OCI-LY3 (cell line): ENCODE results near the gene WDR70.
"Not testable (repeated sequence)": the region's sequence is repeated elsewhere in the genome, so short reads cannot be mapped to it uniquely, and the experiment has no call there.

ENCODE experiments used
- H2AFZ ChIP-seq: fragments of 200-600, 300-600 bp; shearing (Covaris generic); 2 replicates; pipeline ENCODE4 v1.6.0; 2014; ENCODE audit warnings: antibody characterized with exemption, low read depth, low read length
- H3K27ac ChIP-seq: fragments of 200-600, 300-600 bp; sonication (generic); 2 replicates; pipeline ENCODE4 v1.5.1; 2014; ENCODE audit warnings: mild to moderate bottlenecking, low read length, moderate library complexity, mixed read lengths
- H3K27me3 ChIP-seq: fragments of 200-600, 300-600 bp; sonication (generic); 2 replicates; pipeline ENCODE4 v1.6.1; 2014; ENCODE audit warnings: low read depth, low read length, mixed read lengths
- H3K36me3 ChIP-seq: fragments of 200-600, 300-600 bp; sonication (generic); replicated peaks from 2 replicates; pipeline ENCODE3; 2014; ENCODE audit warnings: low read depth, low read length, mixed read lengths
- H3K4me1 ChIP-seq: fragments of 300-600, 200-600 bp; sonication (generic); 2 replicates; pipeline ENCODE4 v1.6.1; 2014; ENCODE audit warnings: low read length, mixed read lengths
- H3K4me2 ChIP-seq: fragments of 200-600, 300-600 bp; sonication (generic); 2 replicates; pipeline ENCODE4 v1.6.1; 2014; ENCODE audit warnings: low read length, mixed read lengths
- H3K4me3 ChIP-seq: fragments of 300-600, 200-600 bp; sonication (generic); 2 replicates; pipeline ENCODE4 v1.5.1; 2014; ENCODE audit warnings: antibody characterized with exemption, mild to moderate bottlenecking, low read length, moderate library complexity
- H3K79me2 ChIP-seq: fragments of 300-600, 200-600 bp; shearing (Covaris generic); 2 replicates; pipeline ENCODE4 v1.6.1; 2014; ENCODE audit warnings: mild to moderate bottlenecking, low read length, mixed read lengths
- H3K9ac ChIP-seq: fragments of 300-600, 200-600 bp; shearing (Covaris generic); 2 replicates; pipeline ENCODE4 v1.6.0; 2014; ENCODE audit warnings: mild to moderate bottlenecking, low read length, moderate library complexity
- H3K9me3 ChIP-seq: fragments of 200-600, 300-600 bp; shearing (Covaris generic); 2 replicates; pipeline ENCODE4 v1.6.1; 2014; ENCODE audit warnings: low read length, mixed read lengths; ENCODE audit not compliant: insufficient read depth
- H4K20me1 ChIP-seq: fragments of 200-600, 300-600 bp; sonication (generic); 2 replicates; pipeline ENCODE4 v1.6.1; 2016; ENCODE audit warnings: low read length, mixed read lengths; ENCODE audit not compliant: insufficient read depth
- EZH2phosphoT487 ChIP-seq: fragments of 200-600 bp; shearing (Covaris generic); IDR thresholded peaks from 2 replicates; pipeline ENCODE4 v1.6.1; 2018; ENCODE audit warnings: antibody characterized with exemption, mixed run types, low read depth
- TF ChIP-seq, protein P1 (sequence below): fragments of 200-600, 300-600 bp; sonication (generic); IDR thresholded peaks from 2 replicates; pipeline ENCODE4 v1.5.1; 2014; ENCODE audit warnings: antibody characterized with exemption, low read length, low read depth

WDR70 gene

DNA sequence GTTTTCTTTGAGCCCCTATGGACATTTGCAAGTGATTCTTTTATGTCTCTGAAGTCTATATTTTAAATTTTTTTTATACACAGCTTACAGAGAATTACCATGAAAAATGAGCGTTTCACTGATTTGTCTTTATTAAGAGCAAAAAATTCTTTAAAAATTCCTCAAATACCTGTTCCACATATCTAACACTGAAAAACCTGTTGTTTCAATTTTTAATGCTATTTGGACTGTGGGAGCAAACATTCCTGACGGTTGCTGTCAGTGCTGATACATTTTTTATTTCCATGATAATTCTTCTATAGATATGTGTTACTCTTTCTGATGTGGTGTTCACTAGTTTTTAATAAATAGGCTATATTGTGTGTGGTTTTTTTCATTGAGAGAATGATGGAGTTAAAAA lies 261.0 kb downstream of the WDR70 start:
- no peaks in the 10 kb centered on the region for H3K79me2 ChIP-seq
- H4K20me1 ChIP-seq, result no peaks in the 10 kb centered on the region
- H3K4me2 ChIP-seq, result no peak overlapping the region
- H3K27me3 ChIP-seq, result no peaks in the 10 kb centered on the region
- H3K9ac ChIP-seq, result no peak overlapping the region
- H3K4me1 ChIP-seq, result no peaks in the 10 kb centered on the region
- H3K36me3 ChIP-seq, result no peaks in the 10 kb centered on the region
- no peak for TF ChIP-seq EZH2phosphoT487
- TF ChIP-seq, protein P1, sequence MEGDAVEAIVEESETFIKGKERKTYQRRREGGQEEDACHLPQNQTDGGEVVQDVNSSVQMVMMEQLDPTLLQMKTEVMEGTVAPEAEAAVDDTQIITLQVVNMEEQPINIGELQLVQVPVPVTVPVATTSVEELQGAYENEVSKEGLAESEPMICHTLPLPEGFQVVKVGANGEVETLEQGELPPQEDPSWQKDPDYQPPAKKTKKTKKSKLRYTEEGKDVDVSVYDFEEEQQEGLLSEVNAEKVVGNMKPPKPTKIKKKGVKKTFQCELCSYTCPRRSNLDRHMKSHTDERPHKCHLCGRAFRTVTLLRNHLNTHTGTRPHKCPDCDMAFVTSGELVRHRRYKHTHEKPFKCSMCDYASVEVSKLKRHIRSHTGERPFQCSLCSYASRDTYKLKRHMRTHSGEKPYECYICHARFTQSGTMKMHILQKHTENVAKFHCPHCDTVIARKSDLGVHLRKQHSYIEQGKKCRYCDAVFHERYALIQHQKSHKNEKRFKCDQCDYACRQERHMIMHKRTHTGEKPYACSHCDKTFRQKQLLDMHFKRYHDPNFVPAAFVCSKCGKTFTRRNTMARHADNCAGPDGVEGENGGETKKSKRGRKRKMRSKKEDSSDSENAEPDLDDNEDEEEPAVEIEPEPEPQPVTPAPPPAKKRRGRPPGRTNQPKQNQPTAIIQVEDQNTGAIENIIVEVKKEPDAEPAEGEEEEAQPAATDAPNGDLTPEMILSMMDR, result no peak
- H3K9me3 ChIP-seq, result no peaks in the 10 kb centered on the region
- H2AFZ ChIP-seq, result no peak overlapping the region
- no peak overlapping the region for H3K4me3 ChIP-seq
- no peak overlapping the region for H3K27ac ChIP-seq

DNA sequence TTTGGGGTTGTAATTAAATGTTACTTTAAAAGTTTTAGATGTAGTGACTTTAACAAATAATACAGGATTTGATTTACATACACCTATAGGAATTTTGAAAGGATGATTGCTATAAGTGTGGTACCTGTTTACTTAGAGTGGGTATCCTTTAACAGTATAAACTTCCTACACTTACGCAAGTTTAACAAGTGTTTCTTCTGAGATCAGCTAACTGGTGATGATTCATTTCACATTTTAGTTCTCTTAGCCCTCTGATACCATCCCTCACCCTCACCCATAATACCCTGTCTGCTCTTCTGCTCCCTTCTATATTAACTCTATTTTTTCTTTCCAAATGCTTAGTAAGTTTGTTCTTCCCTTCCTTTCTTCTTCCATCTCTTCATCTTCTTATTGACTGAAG lies 262.8 kb downstream of the WDR70 start:
- Histone ChIP-seq H3K4me1 (no peaks in the 10 kb centered on the region), H3K9ac (no peak overlapping the region), H2AFZ (no peak overlapping the region), H3K36me3 (no peaks in the 10 kb centered on the region), H3K4me2 (no peak overlapping the region), H3K9me3 (no peaks in the 10 kb centered on the region), H3K4me3 (no peak overlapping the region), H4K20me1 (no peaks in the 10 kb centered on the region), H3K27ac (no peak overlapping the region), H3K27me3 (no peaks in the 10 kb centered on the region), H3K79me2 (no peaks in the 10 kb centered on the region)
- TF ChIP-seq, protein P1, result no peak
- no peak for TF ChIP-seq EZH2phosphoT487

DNA sequence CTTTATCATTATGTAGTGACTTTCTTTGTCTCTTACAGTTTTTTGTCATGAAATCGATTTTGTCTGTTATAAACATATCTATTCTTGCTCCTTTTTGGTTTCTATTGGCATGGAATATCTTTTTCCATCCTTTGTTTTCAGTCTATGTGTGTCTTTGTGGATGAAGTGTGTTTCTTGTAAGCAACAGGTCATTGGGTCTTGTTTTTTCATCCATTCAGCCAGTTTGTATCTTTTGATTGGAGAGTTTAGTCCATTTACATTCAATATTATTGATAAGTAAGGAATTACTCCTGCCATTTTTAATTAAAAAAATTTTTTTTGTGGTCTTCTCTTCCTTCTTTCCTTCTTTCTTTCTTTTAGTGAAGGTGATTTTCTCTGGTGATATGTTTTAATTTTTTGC lies 266.6 kb downstream of the WDR70 start:
- H2AFZ ChIP-seq, result no peak overlapping the region
- no peaks in the 10 kb centered on the region for H3K27me3 ChIP-seq
- H3K9me3 ChIP-seq, result no peaks in the 10 kb centered on the region
- no peak overlapping the region for H3K9ac ChIP-seq
- no peak overlapping the region for H3K27ac ChIP-seq
- no peaks in the 10 kb centered on the region for H3K36me3 ChIP-seq
- no peaks in the 10 kb centered on the region for H3K79me2 ChIP-seq
- H4K20me1 ChIP-seq, result no peaks in the 10 kb centered on the region
- no peaks in the 10 kb centered on the region for H3K4me1 ChIP-seq
- TF ChIP-seq, protein P1, result no peak
- no peak for TF ChIP-seq EZH2phosphoT487
- H3K4me2 ChIP-seq, result no peak overlapping the region
- H3K4me3 ChIP-seq, result no peak overlapping the region

DNA sequence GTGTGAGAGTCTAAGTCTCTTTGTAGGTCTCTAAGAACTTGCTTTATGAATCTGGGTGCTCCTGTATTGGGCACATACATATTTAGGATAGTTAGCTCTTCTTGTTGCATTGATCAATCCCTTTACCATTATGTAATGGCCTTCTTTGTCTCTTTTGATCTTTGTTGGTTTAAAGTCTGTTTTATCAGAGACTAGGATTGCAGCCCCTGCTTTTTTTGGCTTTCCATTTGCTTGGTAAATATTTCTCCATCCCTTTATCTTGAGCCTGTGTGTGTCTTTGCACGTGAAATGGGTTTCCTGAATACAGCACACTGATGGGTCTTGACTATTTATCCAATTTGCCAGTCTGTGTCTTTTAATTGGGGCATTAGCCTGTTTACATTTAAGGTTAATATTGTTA lies 275.4 kb downstream of the WDR70 start:
- not testable (repeated sequence) for H3K36me3 ChIP-seq, H3K27me3 ChIP-seq, H2AFZ ChIP-seq, H4K20me1 ChIP-seq, H3K4me1 ChIP-seq, H3K4me2 ChIP-seq, H3K9ac ChIP-seq, H3K27ac ChIP-seq, H3K79me2 ChIP-seq, H3K9me3 ChIP-seq, H3K4me3 ChIP-seq

DNA sequence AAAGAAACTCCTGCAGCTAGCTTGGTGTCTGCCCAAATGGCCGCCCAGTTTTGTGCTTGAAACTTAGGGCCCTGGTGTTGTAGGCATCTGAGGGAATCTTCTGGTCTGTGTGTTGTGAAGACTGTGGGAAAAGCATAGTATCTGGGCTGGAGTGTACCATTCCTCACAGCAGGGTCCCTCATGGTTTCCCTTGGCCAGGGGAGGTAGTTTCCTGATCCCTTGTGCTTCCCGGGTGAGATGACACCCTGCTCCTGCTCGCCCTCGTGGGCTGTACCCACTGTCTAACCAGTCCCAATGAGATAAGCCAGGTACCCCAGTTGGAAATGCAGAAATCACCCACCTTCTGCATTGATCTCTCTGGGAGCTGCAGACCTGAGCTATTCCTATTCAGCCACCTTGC lies 277.9 kb downstream of the WDR70 start:
- no peak overlapping the region for H3K4me3 ChIP-seq
- TF ChIP-seq, protein P1, result no peak
- no peak for TF ChIP-seq EZH2phosphoT487
- no peaks in the 10 kb centered on the region for H3K79me2 ChIP-seq
- H3K36me3 ChIP-seq, result no peaks in the 10 kb centered on the region
- no peaks in the 10 kb centered on the region for H3K27me3 ChIP-seq
- no peak overlapping the region for H3K4me2 ChIP-seq
- no peak overlapping the region for H3K9ac ChIP-seq
- no peaks in the 10 kb centered on the region for H3K9me3 ChIP-seq
- no peak overlapping the region for H3K27ac ChIP-seq
- H4K20me1 ChIP-seq, result no peaks in the 10 kb centered on the region
- no peak overlapping the region for H2AFZ ChIP-seq
- no peaks in the 10 kb centered on the region for H3K4me1 ChIP-seq
